Activated naive CD4-positive, alpha-beta T cell treated with anti-CD3 and anti-CD28 coated beads for 36 hours (primary cell): Measurements from ENCODE around the gene AXL. TPM values are rescaled to one million over a fixed set of nuclear protein-coding genes. Genes with fewer than 3 reads are reported as not detected.
"Not testable (repeated sequence)": the region's sequence is repeated elsewhere in the genome, so short reads cannot be mapped to it uniquely, and the experiment has no call there.

Experiments used
- CTCF ChIA-PET: fragments of 350-600 bp; sonication (Branson Sonifier 250); formaldehyde crosslinking; loops from one replicate; lab custom pipeline; 2021; ENCODE audit warnings: antibody characterized with exemption; lab: Charles Lee
- DNase-seq: peaks from one replicate; pipeline ENCODE4 v3.0.0-alpha.2; 2020
- H3K27ac Mint-ChIP-seq: one replicate; pipeline ENCODE4 v1.8.0; 2021; ENCODE audit warnings: mild to moderate bottlenecking, mixed read lengths
- H3K27me3 Mint-ChIP-seq: one replicate; pipeline ENCODE4 v1.8.0; 2021; ENCODE audit warnings: low read depth, mixed read lengths
- H3K36me3 Mint-ChIP-seq: one replicate; pipeline ENCODE4 v1.8.0; 2021; ENCODE audit warnings: low read depth, mixed read lengths
- H3K4me1 Mint-ChIP-seq: one replicate; pipeline ENCODE4 v1.8.0; 2021; ENCODE audit warnings: low read depth, mixed read lengths
- H3K4me3 Mint-ChIP-seq: one replicate; pipeline ENCODE4 v1.8.0; 2021; ENCODE audit warnings: mild to moderate bottlenecking, moderate library complexity, mixed read lengths
- H3K9me3 Mint-ChIP-seq: one replicate; pipeline ENCODE4 v1.8.0; 2021; ENCODE audit warnings: mixed read lengths
- intact Hi-C: fragments of 100-400 bp; cut with micrococcal nuclease; formaldehyde crosslinking; loops from one replicate; pipeline ENCODE4 v1.15.1; 2023
- total RNA-seq, 2 experiments: library from RNA; stranded (reverse); gene quantifications; one replicate each; pipeline ENCODE4 v1.2.3, GENCODE V29; 2021

AXL gene
- total RNA-seq, 2 experiments from 2014 or later = 0.10 TPM; not detected in 1

- H3K27ac Mint-ChIP-seq = no peak overlapping the region
- no peaks in the 10 kb centered on the region for H3K36me3 Mint-ChIP-seq
- H3K4me3 Mint-ChIP-seq = peak overlapping the region; percentile 62
- H3K4me1 Mint-ChIP-seq = peaks cover 12% of the 10 kb centered on the region
- H3K9me3 Mint-ChIP-seq = no peaks in the 10 kb centered on the region
- no peak for DNase-seq
- peaks cover 30% of the 10 kb centered on the region for H3K27me3 Mint-ChIP-seq
- CTCF ChIA-PET = interaction anchor here (0.8 kb wide), 1 partner anchor 31 kb away, joined by 3 read pairs; no protein-coding TSS in a partner anchor
- intact Hi-C loops = no loop called here
Observed at GRCh38 chr19:41193430-41194156, 25.4 kb upstream of the AXL start.

- Mint-ChIP-seq H3K36me3 (no peaks in the 10 kb centered on the region), H3K27ac (no peak overlapping the region), H3K9me3 (no peaks in the 10 kb centered on the region), H3K27me3 (peaks cover 30% of the 10 kb centered on the region), H3K4me3 (no peak overlapping the region), H3K4me1 (peaks cover 12% of the 10 kb centered on the region)
- no peak for DNase-seq
- intact Hi-C loops = no loop called here
- CTCF ChIA-PET = no interaction called here
Observed at GRCh38 chr19:41194157-41194552, 24.9 kb upstream of the AXL start.

GRCh38 chr19:41195675-41196497 lies 23.1 kb upstream of the AXL start:
- Mint-ChIP-seq H3K4me1 (peaks cover 12% of the 10 kb centered on the region), H3K9me3 (no peaks in the 10 kb centered on the region), H3K36me3 (no peaks in the 10 kb centered on the region), H3K27ac (no peak overlapping the region), H3K4me3 (no peak overlapping the region), H3K27me3 (peaks cover 18% of the 10 kb centered on the region)
- CTCF ChIA-PET = interaction anchor here (0.5 kb wide), 1 partner anchor 8 kb away, joined by 3 read pairs; no protein-coding TSS in a partner anchor
- DNase-seq = no peak
- intact Hi-C loops = no loop called here

GRCh38 chr19:41198559-41198958 lies 20.5 kb upstream of the AXL start:
- no peak overlapping the region for H3K4me3 Mint-ChIP-seq
- H3K36me3 Mint-ChIP-seq = no peaks in the 10 kb centered on the region
- CTCF ChIA-PET = no interaction called here
- no peak overlapping the region for H3K27ac Mint-ChIP-seq
- DNase-seq = no peak
- H3K4me1 Mint-ChIP-seq = peaks cover 7% of the 10 kb centered on the region
- intact Hi-C loops = no loop called here
- no peaks in the 10 kb centered on the region for H3K9me3 Mint-ChIP-seq
- peaks cover 6% of the 10 kb centered on the region for H3K27me3 Mint-ChIP-seq

- no peaks in the 10 kb centered on the region for H3K27me3 Mint-ChIP-seq
- intact Hi-C loops = loop anchor here (5.0 to 10.0 kb wide), 3 partner anchors 224 to 371 kb away; partner anchors contain the start of genes B3GNT8 and CEACAM21
- H3K4me1 Mint-ChIP-seq = peaks cover 4% of the 10 kb centered on the region
- H3K4me3 Mint-ChIP-seq = no peak overlapping the region
- no peaks in the 10 kb centered on the region for H3K9me3 Mint-ChIP-seq
- CTCF ChIA-PET = interaction anchor here (0.6 to 8.0 kb wide), 6 partner anchors 8 to 1278 kb away, joined by 3 to 118 read pairs (median 4); partner anchors contain the start of gene HNRNPUL1
- H3K36me3 Mint-ChIP-seq = no peaks in the 10 kb centered on the region
- H3K27ac Mint-ChIP-seq = no peak overlapping the region
- no peak for DNase-seq
Observed at GRCh38 chr19:41203371-41203770, 15.7 kb upstream of the AXL start.

GRCh38 chr19:41204338-41204737 lies 14.7 kb upstream of the AXL start:
- H3K4me1 Mint-ChIP-seq, H3K4me3 Mint-ChIP-seq, H3K27me3 Mint-ChIP-seq, H3K27ac Mint-ChIP-seq, H3K9me3 Mint-ChIP-seq, H3K36me3 Mint-ChIP-seq: not testable (repeated sequence)
- intact Hi-C loops = loop anchor here (1.0 to 10.0 kb wide), 6 partner anchors 58 to 370 kb away; partner anchors contain the start of genes B3GNT8, CEACAM21 and TGFB1
- CTCF ChIA-PET = interaction anchor here (0.6 to 8.0 kb wide), 12 partner anchors 12 to 244 kb away, joined by 3 to 118 read pairs (median 4); partner anchors contain the start of genes CCDC97 and HNRNPUL1
- peak; percentile 92 for DNase-seq

- no peak overlapping the region for H3K4me3 Mint-ChIP-seq
- H3K27ac Mint-ChIP-seq = no peak overlapping the region
- no peaks in the 10 kb centered on the region for H3K9me3 Mint-ChIP-seq
- DNase-seq = peak; percentile 23
- CTCF ChIA-PET = interaction anchor here (8.0 kb wide), 1 partner anchor 55 kb away, joined by 118 read pairs; the partner anchor contains the start of gene HNRNPUL1
- intact Hi-C loops = loop anchor here (10.0 kb wide), 1 partner anchor 369 kb away; the partner anchor contains the start of gene CEACAM21
- H3K36me3 Mint-ChIP-seq = no peaks in the 10 kb centered on the region
- no peaks in the 10 kb centered on the region for H3K27me3 Mint-ChIP-seq
- peaks cover 4% of the 10 kb centered on the region for H3K4me1 Mint-ChIP-seq
Observed at GRCh38 chr19:41205995-41206394, 13.0 kb upstream of the AXL start.

GRCh38 chr19:41206456-41206855 lies 12.6 kb upstream of the AXL start:
- DNase-seq = no peak
- CTCF ChIA-PET = interaction anchor here (8.0 kb wide), 1 partner anchor 55 kb away, joined by 118 read pairs; the partner anchor contains the start of gene HNRNPUL1
- Mint-ChIP-seq H3K36me3 (no peaks in the 10 kb centered on the region), H3K27ac (no peak overlapping the region), H3K4me1 (peaks cover 4% of the 10 kb centered on the region), H3K4me3 (no peak overlapping the region), H3K27me3 (no peaks in the 10 kb centered on the region), H3K9me3 (no peaks in the 10 kb centered on the region)
- intact Hi-C loops = loop anchor here (10.0 kb wide), 1 partner anchor 368 kb away; the partner anchor contains the start of gene CEACAM21

GRCh38 chr19:41206926-41207750 lies 11.9 kb upstream of the AXL start:
- intact Hi-C loops = loop anchor here (10.0 kb wide), 1 partner anchor 368 kb away; the partner anchor contains the start of gene CEACAM21
- Mint-ChIP-seq H3K9me3 (no peaks in the 10 kb centered on the region), H3K27me3 (no peaks in the 10 kb centered on the region), H3K27ac (no peak overlapping the region), H3K36me3 (no peaks in the 10 kb centered on the region), H3K4me3 (no peak overlapping the region), H3K4me1 (peaks cover 4% of the 10 kb centered on the region)
- CTCF ChIA-PET = interaction anchor here (8.0 kb wide), 1 partner anchor 54 kb away, joined by 118 read pairs; the partner anchor contains the start of gene HNRNPUL1
- no peak for DNase-seq

- CTCF ChIA-PET = interaction anchor here (0.7 kb wide), 1 partner anchor 524 kb away, joined by 3 read pairs; the partner anchor contains the start of gene NUMBL
- Mint-ChIP-seq H3K27ac (no peak overlapping the region), H3K36me3 (no peaks in the 10 kb centered on the region), H3K9me3 (no peaks in the 10 kb centered on the region), H3K27me3 (peaks cover 11% of the 10 kb centered on the region), H3K4me1 (no peaks in the 10 kb centered on the region), H3K4me3 (no peak overlapping the region)
- intact Hi-C loops = no loop called here
- DNase-seq = no peak
Observed at GRCh38 chr19:41214161-41214560, 4.9 kb upstream of the AXL start.

- DNase-seq = no peak
- CTCF ChIA-PET = no interaction called here
- H3K4me1 Mint-ChIP-seq = no peaks in the 10 kb centered on the region
- H3K9me3 Mint-ChIP-seq = no peaks in the 10 kb centered on the region
- peaks cover 21% of the 10 kb centered on the region for H3K27me3 Mint-ChIP-seq
- intact Hi-C loops = no loop called here
- no peaks in the 10 kb centered on the region for H3K36me3 Mint-ChIP-seq
- no peak overlapping the region for H3K4me3 Mint-ChIP-seq
- H3K27ac Mint-ChIP-seq = no peak overlapping the region
Observed at GRCh38 chr19:41217741-41218140, 1.3 kb upstream of the AXL start.
